ENCODE measurements around the gene WFIKKN1.

WFIKKN1 gene

DNA sequence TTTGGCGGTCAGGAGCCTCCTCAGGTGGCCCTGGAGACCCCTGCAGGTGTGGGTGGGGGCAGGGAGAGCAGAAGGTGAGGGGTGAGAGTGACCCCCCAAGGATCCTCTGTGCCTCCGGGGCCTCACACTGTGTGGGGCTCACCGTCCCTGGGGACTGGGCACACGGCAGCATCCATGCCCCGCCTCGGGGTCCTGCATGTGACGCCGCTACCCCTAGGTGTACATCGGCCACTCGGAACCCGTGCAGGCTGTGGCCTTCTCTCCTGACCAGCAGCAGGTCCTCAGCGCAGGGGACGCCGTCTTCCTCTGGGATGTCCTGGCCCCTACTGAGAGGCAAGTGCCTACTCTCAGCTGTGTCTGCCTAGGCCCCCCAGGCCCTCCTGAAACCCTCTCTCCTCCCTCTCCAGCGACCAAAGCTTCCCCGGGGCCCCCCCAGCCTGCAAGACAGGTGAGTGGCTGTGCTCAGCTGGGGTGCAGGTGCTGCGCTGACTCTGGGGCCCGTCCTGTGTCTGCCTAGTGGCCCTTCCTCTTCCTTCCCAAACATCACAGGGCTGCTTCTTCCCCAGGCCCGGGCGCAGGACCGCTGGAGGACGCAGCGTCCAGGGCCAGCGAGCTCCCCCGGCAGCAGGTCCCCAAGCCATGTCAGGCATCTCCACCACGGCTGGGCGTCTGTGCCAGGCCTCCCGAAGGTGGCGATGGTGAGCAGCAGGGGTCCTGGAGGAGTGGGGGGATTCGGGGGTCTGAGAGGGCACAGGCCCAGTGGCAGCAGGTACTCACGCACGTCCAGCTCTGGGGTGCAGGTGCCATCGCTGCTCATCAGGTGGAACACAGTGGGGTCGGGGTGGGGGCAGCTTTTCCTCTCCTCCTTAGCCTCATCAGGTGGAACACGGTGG, 28.1 kb downstream of the WFIKKN1 start:
- DNase-seq = no peak

DNA sequence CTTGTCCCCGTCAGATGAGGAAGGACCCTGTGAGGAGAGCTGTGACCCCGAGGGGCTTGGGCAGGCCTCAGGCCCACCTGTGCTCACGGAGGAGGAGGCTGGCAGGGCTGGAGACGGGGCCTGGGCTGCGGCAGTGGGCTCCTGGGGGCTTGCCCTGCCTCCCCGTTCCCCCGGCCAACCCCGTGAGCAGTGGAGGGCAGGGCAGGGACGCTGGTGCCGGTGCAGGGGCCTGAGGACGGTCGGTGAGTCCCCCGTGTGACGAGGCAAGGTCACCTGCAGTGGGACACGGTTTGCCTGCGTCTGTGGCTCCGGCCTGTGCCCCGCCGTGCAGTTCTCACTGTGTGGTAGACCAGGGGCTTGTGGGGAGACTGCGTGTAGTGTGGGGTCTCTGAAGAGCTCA, 28.8 kb downstream of the WFIKKN1 start:
- no peak for DNase-seq

DNA sequence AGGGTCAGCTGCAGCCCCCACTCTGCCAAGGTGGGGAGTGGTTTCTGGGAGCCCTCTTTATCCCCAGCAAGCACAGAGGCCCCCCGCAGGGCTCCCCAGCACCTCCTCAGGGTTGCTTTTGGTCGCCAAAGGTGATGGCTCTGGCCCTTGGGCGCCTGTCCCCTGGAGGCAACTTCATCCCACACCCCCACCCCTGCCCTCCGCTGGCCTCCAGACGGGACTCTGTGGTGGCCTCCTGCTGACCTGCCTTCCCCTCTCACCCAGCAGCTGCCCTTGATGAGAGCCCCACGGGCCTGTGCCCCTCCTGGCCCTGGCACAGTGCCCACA, 29.3 kb downstream of the WFIKKN1 start:
- no peak for DNase-seq

DNA sequence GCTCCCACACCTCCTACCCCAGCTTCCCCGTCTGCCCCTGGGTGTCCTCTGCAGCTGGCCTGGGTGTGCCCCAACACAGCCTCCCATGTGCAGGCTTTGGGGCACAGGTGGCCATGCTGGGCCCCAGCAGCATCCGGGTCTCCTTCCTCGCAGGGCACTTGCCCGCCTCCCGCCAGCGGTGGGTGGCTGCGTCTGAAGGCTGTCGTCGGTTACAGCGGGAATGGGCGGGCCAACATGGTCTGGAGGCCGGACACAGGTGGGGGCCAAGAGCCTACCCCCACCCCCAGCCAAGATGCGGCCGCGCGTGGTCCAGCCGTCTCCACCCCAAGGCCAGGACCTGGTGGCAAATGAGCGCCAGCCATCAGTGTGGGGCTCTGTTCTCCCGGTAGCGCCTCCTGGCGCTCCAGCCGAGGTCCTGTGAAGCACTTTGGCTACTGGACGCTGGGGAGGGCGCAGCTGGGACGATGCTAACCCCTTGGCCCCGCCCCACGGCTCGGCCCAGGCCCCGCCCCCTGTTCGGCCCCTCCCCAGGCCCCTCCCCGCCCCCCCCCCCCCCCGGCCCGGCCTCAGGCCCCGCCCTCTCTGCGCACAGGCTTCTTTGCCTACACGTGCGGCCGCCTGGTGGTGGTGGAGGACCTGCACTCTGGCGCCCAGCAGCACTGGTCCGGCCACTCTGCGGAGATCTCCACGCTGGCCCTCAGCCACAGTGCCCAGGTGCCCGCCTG, 29.8 kb downstream of the WFIKKN1 start:
- DNase-seq = peak; percentile 76

DNA sequence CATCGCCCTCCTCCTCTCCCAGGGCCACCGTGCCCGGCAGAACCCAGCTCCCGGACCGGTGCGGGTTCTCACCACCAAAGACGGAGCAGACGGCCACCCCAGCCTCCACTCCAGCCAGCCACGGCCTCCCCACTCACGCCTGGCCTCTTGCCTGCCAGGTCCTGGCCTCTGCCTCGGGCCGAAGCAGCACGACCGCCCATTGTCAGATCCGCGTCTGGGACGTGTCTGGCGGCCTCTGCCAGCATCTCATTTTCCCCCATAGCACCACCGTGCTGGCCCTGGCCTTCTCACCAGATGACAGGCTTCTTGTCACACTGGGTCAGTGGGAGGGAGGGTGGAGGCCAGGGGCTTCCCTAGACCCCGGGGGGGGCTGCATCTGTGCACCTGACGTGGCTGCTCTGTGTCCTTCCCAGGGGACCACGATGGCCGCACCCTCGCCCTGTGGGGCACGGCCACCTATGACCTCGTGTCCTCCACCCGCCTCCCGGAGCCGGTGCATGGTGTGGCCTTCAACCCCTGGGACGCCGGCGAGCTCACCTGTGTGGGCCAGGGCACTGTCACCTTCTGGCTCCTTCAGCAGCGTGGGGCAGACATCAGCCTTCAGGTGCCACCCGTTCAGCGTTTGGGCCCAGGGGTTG, 30.5 kb downstream of the WFIKKN1 start:
- DNase-seq = no peak

DNA sequence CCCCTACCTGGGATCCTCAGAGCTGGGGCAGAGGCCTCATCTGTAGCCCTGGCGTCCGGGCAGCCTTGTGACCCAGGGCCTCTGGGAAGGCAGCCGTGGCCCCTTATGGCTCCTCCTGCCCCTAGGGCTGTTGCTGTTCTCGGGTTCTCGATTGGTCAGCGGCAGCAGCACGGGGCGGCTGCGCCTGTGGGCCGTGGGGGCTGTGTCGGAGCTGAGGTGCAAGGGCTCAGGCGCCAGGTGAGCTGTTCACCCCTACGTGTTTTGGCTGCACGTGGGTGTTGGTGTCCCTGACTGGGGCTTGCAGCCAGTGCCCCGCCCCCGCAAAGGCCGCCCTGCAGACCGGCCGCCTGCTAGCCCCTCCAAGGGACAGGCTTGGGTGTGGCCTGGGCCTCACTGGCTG, 31.3 kb downstream of the WFIKKN1 start:
- no peak for DNase-seq

DNA sequence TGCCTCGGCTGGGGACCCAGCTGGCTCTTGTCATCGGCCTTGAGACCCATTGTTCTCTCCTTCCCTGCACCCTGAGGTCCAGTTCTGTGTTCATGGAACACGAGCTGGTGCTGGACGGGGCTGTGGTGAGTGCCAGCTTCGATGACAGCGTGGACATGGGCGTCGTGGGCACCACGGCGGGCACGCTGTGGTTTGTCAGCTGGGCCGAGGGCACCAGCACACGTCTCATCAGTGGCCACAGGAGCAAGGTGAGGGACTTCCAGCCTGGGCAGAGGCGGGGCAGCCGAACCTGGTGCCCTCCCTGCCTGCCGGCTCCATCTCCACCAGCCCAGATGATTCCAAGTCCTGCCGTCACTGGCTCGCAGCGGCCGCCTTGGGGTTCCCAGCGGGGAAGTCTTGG, 31.8 kb downstream of the WFIKKN1 start:
- no peak for DNase-seq

DNA sequence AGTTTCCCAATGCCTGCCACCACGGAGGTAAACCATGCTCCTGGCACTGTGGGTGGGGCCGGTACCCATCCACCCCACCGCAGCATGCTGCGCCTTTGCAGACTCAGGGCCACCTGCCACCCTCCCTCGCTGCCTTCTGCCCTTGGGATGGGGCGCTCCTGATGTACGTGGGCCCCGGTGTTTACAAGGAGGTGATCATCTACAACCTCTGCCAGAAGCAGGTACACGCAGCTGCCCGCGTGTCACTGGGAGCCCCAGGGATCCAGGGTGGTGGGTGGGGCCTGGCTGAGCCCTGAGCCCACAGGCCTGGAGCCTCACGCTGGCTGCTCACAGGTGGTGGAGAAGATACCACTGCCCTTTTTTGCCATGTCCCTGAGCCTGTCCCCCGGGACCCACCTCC, 35.8 kb downstream of the WFIKKN1 start:
- DNase-seq = no peak

DNA sequence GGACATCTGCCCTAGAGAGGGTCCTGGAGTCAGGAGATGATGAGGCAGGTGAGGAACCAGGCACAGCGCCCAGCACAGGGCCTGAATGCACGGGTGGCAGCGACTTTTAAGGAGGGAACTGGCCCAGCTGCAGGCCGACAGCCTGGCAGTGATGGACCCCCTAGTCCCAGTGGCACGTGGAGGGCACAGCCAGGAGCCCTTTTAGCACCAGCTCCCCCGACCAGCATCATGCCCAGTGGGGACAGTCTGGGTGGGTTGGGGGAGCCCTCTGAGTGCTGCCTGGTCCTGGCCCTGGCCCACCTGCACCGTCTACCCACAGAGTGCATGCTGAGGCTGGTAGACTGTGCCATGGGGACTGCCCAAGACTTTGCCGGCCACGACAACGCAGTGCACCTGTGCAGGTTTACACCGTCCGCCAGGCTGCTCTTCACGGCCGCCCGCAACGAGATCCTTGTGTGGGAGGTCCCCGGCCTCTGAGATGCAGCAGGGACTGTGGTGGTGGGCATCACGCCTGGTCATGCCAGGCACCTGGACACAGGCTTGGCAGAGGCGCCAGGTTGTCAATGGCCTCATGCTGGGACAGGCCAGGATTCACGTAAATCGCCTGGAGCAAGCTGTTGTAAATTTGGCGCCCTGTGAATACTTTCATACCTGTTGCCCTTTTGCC, 36.5 kb downstream of the WFIKKN1 start:
- DNase-seq = no peak

DNA sequence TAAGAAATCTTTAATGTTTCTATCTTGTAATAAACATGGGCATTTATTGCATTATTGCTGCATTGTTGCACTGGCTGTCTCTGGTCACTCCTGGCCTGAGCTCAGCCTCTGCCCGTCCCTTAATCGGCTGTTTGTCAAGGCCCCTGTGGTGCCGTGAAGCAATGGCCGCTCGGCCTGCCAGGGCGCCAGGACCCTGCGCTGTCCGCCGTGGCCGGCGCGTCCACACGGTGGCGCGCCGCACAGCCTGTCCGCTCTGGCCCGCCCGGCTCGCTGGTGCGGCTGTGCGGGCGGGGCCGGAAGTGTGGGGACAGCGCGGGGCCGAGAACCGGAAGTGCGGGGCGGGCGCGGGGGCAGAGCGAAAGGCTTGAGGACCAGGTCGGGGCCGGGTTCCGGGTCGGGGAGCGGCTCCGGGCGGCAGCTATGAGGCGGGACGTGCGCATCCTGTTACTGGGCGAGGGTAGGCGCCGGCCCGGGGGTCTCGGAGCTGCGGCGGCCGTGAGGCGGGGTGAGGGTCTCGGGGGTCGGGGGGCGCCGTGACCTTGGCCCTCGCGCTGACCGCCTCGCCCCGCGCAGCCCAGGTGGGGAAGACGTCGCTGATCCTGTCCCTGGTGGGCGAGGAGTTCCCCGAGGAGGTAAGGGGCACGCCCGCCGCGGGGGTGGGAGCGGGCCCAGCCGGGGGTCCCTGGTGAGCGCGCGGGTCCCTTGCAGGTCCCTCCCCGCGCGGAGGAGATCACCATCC, 37.2 kb downstream of the WFIKKN1 start, which contains the start of gene RHOT2:
Gene RHOT2 (plus strand): TSS at position 353 of the 739 bp plus-strand sequence. CDS start 68 bp downstream, at position 421.
- peak; percentile 92 for DNase-seq

DNA sequence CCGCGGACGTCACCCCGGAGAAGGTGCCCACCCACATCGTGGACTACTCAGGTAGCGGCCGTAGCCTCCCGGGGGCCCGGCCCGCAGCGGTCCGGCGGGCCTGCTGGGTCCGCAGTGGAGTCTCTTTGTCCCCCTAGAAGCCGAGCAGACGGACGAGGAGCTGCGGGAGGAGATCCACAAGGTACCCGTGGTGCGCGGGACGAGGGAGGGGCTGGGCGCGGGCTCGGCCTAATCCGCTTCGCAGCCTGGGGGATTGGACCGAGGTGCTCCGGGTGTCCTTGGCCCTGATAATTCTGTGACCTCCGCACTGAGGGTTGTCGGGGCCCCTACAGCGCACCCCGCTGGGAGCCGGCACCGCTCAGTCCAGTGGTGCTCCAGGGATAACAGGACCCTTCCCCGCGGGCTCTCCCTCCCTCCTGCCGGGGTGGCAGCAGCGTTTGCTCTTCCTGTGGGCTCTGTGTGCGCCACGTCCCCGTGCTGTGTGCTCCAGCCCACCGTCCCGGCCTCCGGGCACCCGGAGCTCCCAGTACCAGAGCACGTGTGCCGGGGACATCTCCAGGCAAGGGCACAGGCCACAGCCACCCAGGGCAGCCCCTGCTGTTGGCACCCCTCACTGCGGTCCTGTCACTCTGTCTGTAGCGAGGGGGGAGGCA, 37.9 kb downstream of the WFIKKN1 start:
- no peak for DNase-seq

DNA sequence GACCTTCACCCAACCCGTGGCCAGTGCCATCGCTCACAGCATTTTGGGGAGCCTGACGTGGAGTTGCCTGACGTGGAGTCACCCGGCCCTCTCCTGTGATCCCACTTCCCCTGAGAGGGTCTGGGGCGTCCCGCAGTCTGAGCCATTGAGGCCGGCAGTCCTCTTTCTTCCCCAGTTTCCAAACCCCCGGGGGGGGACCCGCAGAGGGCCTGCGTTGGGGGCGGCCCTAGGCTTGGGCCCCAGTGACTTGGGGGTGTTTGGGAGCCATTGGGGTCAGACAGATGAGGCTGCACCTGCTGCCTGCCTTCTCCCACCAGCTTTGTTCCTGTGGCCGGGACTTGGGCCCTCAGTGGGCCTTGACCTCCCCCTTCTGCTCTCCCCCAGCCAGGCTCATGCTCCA, 38.9 kb downstream of the WFIKKN1 start:
- DNase-seq = no peak

DNA sequence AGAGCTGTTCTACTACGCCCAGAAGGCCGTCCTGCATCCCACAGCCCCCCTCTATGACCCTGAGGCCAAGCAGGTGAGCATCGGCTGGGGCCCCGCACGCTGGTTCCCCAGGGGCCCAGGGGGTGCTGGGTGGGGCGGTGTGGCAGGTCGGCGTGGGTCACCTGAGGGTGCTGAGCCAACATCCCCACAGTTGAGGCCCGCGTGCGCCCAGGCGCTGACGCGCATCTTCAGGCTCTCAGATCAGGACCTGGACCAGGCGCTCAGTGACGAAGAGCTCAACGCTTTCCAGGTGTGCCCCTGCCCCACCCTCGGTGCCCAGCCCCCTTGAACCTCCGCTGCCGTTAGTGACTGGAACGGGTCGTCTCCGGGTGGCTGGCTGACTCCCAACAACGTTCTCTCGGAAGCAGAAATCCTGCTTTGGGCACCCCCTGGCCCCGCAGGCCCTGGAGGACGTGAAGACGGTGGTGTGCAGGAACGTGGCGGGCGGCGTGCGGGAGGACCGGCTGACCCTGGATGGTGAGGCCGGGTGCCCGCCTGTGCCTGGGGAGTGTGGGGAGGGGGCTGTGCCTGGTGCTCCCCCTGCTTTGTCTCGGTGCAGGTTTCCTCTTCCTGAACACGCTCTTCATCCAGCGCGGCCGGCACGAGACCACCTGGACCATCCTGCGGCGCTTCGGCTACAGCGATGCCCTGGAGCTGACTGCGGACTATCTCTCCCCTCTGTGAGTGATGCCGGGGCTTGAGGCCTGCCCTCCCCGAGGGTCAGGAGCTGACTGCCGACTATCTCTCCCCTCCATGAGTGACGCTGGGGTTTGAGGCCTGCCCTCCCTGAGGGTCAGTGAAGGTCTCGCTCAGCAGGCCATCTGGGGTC, 39.9 kb downstream of the WFIKKN1 start:
- no peak for DNase-seq

DNA sequence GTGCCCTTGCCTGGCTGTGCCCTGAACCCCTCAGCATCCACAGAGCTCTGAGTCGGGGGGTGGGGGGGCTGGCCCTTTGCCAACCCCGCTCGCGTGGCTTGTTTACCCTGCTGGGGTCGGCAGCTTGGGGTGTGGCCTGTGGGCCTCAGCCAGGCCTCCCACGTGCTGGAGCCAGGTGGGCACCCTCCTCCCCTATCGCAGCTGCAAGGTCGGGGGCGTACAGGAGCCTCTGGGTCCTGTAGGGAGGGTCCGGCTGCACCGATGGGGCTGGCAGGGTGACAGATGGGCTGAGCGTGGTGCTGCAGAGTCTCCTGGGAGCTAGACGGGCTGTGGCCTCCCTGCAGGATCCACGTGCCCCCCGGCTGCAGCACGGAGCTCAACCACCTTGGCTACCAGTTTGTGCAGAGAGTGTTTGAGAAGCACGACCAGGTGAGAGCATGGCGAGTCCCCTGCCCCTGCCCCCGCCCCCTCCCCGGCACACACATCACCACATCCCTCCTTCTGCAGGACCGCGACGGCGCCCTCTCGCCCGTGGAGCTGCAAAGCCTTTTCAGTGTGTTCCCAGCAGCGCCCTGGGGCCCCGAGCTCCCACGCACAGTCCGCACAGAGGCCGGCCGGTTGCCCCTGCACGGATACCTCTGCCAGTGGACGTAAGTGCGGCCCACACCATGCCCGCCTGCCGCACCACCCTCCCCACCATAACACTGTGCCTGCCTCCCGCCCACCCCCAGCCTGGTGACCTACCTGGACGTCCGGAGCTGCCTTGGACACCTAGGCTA, 40.8 kb downstream of the WFIKKN1 start:
- DNase-seq = no peak

DNA sequence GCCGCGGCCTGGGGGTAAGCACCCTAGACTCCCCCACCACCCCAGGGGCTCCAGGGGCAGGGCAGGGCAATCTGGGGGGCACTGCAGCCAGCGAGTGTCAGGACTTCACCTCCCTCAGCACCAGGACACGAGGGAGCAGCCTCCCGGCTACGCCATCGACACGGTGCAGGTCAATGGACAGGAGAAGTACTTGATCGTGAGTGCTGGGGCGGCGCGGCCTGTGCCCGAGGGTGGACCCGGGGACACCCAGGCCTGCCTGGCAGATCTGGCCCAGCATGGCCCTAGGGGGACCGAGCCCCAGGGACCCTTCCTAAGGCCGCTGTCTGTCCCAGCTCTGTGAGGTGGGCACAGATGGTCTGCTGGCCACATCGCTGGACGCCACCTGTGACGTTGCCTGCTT, 41.6 kb downstream of the WFIKKN1 start:
- no peak for DNase-seq

DNA sequence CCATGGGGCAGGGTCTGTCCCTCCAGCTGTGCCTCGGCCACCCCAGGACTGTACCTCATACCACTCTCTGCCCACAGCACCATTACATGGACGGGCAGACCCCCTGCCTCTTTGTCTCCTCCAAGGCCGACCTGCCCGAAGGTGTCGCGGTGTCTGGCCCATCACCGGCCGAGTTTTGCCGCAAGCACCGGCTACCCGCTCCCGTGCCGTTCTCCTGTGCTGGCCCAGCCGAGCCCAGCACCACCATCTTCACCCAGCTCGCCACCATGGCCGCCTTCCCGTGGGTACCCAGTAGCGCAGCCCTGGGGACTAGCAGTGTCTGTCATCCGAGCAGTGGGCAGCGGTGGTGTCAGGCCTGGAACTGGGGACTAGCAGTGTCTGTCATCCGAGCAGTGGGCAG, 42.1 kb downstream of the WFIKKN1 start:
- DNase-seq = no peak

DNA sequence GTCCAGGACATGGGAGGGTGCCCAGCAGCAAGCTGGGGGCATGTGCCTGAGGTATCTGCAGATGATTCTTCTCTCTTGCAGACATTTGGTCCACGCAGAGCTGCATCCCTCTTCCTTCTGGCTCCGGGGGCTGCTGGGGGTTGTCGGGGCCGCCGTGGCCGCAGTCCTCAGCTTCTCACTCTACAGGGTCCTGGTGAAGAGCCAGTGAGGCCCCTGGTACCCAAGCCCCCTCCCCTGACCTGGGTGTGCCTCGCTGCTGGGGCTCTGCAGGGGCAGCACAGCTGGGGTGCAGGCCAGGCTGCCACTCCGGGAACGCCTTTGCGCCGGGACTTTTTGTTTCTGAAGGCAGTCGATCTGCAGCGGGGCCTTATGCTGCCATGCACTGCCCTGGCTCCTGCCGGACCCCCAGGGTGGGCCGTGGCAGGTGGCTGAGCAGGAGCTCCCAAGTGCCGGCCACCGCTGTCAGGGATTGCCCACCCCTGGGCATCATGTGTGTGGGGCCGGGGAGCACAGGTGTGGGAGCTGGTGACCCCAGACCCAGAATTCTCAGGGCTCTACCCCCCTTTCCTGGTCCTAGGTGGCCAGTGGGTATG, 42.7 kb downstream of the WFIKKN1 start:
- no peak for DNase-seq

DNA sequence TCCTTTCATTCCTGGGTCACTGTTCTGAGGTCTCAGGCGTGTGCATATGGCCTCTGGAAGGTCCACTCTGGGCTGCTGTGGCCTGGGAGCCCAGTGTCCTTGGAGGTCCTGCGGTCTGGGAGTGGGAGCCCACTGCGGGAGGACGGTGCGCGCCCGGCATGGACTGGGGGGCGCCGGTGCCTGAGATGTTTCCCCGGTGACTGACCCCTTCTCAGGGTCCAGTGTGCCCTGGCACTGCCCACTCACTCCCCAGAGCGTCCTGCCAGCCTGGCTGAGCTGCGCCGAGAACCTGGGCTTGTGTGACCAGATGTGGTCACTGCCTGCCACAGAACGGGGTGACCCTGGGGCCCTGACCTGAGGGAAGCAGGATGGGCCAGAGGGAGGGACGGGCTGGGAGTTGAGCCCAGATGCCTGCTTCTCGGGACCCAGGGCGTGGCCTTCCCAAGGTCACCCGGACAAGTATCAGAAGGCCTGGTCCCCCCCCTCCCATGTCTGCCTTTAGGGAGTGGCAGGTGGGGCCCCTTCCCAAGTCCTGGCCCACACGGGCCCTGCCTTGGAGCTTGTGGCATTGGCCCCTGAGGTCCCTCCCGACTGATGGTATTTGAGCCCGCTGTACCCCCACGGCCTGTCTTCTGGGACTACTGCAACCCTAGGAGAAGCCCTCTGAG, 43.6 kb downstream of the WFIKKN1 start:
- DNase-seq = no peak

Measured in fibroblast of skin of scalp (primary cell).